ENCODE results near the gene C2orf49. TPM values are rescaled to one million over a fixed set of nuclear protein-coding genes. Genes with fewer than 3 reads are reported as not detected.

The C2orf49 gene
- total RNA-seq, 1 donor from 2014 or later: 20.8 TPM

DNA sequence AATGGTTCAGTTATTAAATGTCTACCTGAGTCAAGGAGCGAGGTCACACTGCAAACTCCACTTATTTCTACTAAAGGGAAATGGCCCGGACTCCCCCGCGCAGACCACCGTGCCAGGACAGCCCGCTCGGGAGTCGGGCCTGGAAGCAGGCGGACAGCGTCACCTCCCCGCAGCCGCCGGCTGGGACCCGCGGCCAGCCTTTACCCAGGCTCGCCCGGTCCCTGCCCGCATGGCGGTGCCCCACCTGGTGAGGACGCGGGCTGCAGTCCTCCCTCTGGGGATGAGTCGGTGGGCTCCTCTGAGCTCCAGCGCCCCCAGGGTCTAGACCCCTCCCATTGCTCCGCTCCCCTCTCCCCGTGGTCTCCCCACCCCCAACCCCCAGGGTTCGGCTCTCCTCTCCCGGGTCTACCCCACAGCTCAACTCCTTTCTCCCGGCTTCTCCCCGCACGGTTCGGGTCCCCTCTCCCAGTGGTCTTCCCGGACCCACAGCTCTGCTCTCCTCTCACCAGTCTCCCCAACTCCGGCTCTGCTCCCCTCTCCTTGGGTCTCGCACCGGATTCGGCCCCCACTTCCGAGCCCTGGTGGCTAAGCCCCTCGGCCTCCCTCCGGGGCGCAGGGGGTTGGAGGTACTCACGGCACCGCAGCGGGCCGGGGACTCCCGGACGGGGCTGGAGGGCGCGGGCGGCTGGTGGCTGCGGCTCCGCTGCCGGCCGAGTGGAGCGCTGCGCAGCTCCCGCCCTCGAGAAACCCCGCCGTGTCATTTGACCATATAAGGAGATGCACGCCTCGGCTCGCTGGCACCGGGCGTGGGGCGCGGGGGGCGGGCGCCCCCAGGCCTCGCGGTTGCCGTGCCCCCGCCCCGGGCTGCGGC lies 61.2 kb downstream of the C2orf49 start, which contains the start of gene FHL2:
Gene FHL2, minus strand, starts transcription at position 716 of the 871 bp plus-strand sequence. CDS start 12,535 bp downstream, outside the sequence.
- Mint-ChIP-seq H3K27ac (peak within 1 kb of the TSS; percentile 94), H3K36me3 (peaks cover 8% of the 10 kb centered on the region), H3K27me3 (ENCODE audit: low read depth) (no peaks in the 10 kb centered on the region), H3K4me3 (peak within 1 kb of the TSS; percentile 90), H3K4me1 (peaks cover 40% of the 10 kb centered on the region), H3K9me3 (no peaks in the 10 kb centered on the region)
- DNase-seq (ENCODE audit: low spot score in 2 of 2, unreplicated experiment in 2 of 2): peak; percentile 69 to 85
- TF ChIP-seq, protein P1, sequence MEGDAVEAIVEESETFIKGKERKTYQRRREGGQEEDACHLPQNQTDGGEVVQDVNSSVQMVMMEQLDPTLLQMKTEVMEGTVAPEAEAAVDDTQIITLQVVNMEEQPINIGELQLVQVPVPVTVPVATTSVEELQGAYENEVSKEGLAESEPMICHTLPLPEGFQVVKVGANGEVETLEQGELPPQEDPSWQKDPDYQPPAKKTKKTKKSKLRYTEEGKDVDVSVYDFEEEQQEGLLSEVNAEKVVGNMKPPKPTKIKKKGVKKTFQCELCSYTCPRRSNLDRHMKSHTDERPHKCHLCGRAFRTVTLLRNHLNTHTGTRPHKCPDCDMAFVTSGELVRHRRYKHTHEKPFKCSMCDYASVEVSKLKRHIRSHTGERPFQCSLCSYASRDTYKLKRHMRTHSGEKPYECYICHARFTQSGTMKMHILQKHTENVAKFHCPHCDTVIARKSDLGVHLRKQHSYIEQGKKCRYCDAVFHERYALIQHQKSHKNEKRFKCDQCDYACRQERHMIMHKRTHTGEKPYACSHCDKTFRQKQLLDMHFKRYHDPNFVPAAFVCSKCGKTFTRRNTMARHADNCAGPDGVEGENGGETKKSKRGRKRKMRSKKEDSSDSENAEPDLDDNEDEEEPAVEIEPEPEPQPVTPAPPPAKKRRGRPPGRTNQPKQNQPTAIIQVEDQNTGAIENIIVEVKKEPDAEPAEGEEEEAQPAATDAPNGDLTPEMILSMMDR (IDR thresholded peaks at IDR 0.05; ENCODE audit: unreplicated experiment): peak; percentile 36

Other genes starting within 250 kb of the C2orf49 start
- gene GPR45, start 95.8 kb upstream of the C2orf49 start, total RNA-seq: not detected in 3 replicates
- 23.3 to 24.1 TPM (median 23.6 TPM) in 3 replicates for gene TGFBRAP1, start 7.8 kb upstream of the C2orf49 start, total RNA-seq
- 32.3 to 37.9 TPM (median 36.4 TPM) in 3 replicates for gene FHL2, start 61.5 kb downstream of the C2orf49 start, total RNA-seq

Measured in mesothelial cell of epicardium (in vitro differentiated cells).